Measurements from ENCODE around the gene MLN.

MLN gene

GRCh38 chr6:33771146-33772081 is 32.4 kb downstream of the MLN start:
- DNase-seq, result peak; percentile 100

GRCh38 chr6:33770833-33771145 is 33.0 kb downstream of the MLN start:
- no peak for DNase-seq

- no peak for DNase-seq
These were observed 33.5 kb downstream of the MLN start for GRCh38 chr6:33770124-33770832.

- no peak for DNase-seq
These were observed 34.5 kb downstream of the MLN start for GRCh38 chr6:33769248-33769821.

GRCh38 chr6:33768644-33769120 is 35.1 kb downstream of the MLN start:
- DNase-seq, result peak; percentile 80

GRCh38 chr6:33766921-33767907 is 36.6 kb downstream of the MLN start:
- no peak for DNase-seq

GRCh38 chr6:33765368-33765767 is 38.4 kb downstream of the MLN start:
- DNase-seq, result no peak

- no peak for DNase-seq
These were observed 39.8 kb downstream of the MLN start for GRCh38 chr6:33764036-33764435.

- peak; percentile 35 for DNase-seq
These were observed 40.3 kb downstream of the MLN start for GRCh38 chr6:33763483-33763882.

GRCh38 chr6:33762713-33763112 is 41.1 kb downstream of the MLN start:
- peak; percentile 22 for DNase-seq

GRCh38 chr6:33761922-33762629 is 41.7 kb downstream of the MLN start:
- peak; percentile 28 for DNase-seq

GRCh38 chr6:33761581-33761921 is 42.3 kb downstream of the MLN start:
- DNase-seq, result no peak

- no peak for DNase-seq
These were observed 43.7 kb downstream of the MLN start for GRCh38 chr6:33759887-33760629.

- no peak for DNase-seq
These were observed 45.0 kb downstream of the MLN start for GRCh38 chr6:33758815-33759216.

- no peak for DNase-seq
These were observed 45.9 kb downstream of the MLN start for GRCh38 chr6:33757906-33758305.

- DNase-seq, result no peak
These were observed 46.7 kb downstream of the MLN start for GRCh38 chr6:33757113-33757512.

- no peak for DNase-seq
These were observed 47.4 kb downstream of the MLN start for GRCh38 chr6:33756211-33756954.

- DNase-seq, result no peak
These were observed 48.5 kb downstream of the MLN start for GRCh38 chr6:33755070-33755869.

GRCh38 chr6:33754222-33754621 is 49.6 kb downstream of the MLN start:
- no peak for DNase-seq

- DNase-seq, result no peak
These were observed 51.2 kb downstream of the MLN start for GRCh38 chr6:33752646-33753015.
